Measurements from ENCODE around the gene SNX19. TPM values are rescaled to one million over a fixed set of nuclear protein-coding genes. Genes with fewer than 3 reads are reported as not detected.

Gene SNX19
- total RNA-seq, 4 donors from 2014 or later: 89.8 to 193 (median 137) TPM

GRCh38 chr11:130907229-130907628, 9.1 kb downstream of the SNX19 start:
- DNase-seq: no peak
- H3K4me3 ChIP-seq: no peak overlapping the region
- H3K9me3 ChIP-seq: no peaks in the 10 kb centered on the region
- no peak for TF ChIP-seq EP300 (IDR thresholded peaks at IDR 0.05; ENCODE audit: low read depth)
- peaks cover 0 to 7% (median 5%) of the 10 kb centered on the region in 4 donors for H3K4me1 ChIP-seq
- intact Hi-C loops (cut with DNase I; ENCODE audit: low total_unique reads): no loop called here
- H3K27ac ChIP-seq: no peak overlapping the region
- in situ Hi-C loops (cut with MboI; ENCODE audit: low pct_ligation_motif_present in 1 of 4, low pct_unique_long_range_greater_than_20kb in 1 of 4, low sequenced_read_pairs in 3 of 4): loop anchor here in 1 of 4 donors (25.0 kb wide), 1 partner anchor 920 kb away; no protein-coding TSS in a partner anchor
- H3K36me3 ChIP-seq: peaks cover 0 to 51% (median 15%) of the 10 kb centered on the region in 4 donors
- no peaks in the 10 kb centered on the region for H3K27me3 ChIP-seq

- Histone ChIP-seq H3K9me3 (no peaks in the 10 kb centered on the region), H3K27ac (no peak overlapping the region), H3K4me3 (no peak overlapping the region), H3K4me1 (peaks cover 0 to 7% (median 5%) of the 10 kb centered on the region in 4 donors), H3K36me3 (peaks cover 0 to 57% (median 17%) of the 10 kb centered on the region in 4 donors), H3K27me3 (no peaks in the 10 kb centered on the region)
- intact Hi-C loops (cut with DNase I; ENCODE audit: low total_unique reads): no loop called here
- 86% methylated on average over 2 of the region's 2 CpGs; no CpG with 5 or more reads in 1 of the 2 donors for WGBS, 2 donors (ENCODE audit: low coverage in 1 of 2)
- TF ChIP-seq CTCF (IDR thresholded peaks at IDR 0.05): no peak
- no peak for TF ChIP-seq POLR2A (IDR thresholded peaks at IDR 0.05)
- TF ChIP-seq POLR2AphosphoS5 (IDR thresholded peaks at IDR 0.05): no peak
- no peak for TF ChIP-seq EP300 (IDR thresholded peaks at IDR 0.05; ENCODE audit: low read depth)
- in situ Hi-C loops (cut with MboI; ENCODE audit: low pct_ligation_motif_present in 1 of 4, low pct_unique_long_range_greater_than_20kb in 1 of 4, low sequenced_read_pairs in 3 of 4): loop anchor here in 1 of 4 donors (25.0 kb wide), 1 partner anchor 919 kb away; no protein-coding TSS in a partner anchor
- DNase-seq: no peak
Observed at GRCh38 chr11:130906616-130907015, 9.7 kb downstream of the SNX19 start.

GRCh38 chr11:130905512-130905911, 10.8 kb downstream of the SNX19 start:
- H3K9me3 ChIP-seq: no peaks in the 10 kb centered on the region
- no peak for DNase-seq
- TF ChIP-seq EP300 (IDR thresholded peaks at IDR 0.05; ENCODE audit: low read depth) (no peak), CTCF (IDR thresholded peaks at IDR 0.05) (no peak), POLR2AphosphoS5 (IDR thresholded peaks at IDR 0.05) (no peak), POLR2A (IDR thresholded peaks at IDR 0.05) (no peak)
- peaks cover 0 to 7% (median 5%) of the 10 kb centered on the region in 4 donors for H3K4me1 ChIP-seq
- H3K27me3 ChIP-seq: no peaks in the 10 kb centered on the region
- intact Hi-C loops (cut with DNase I; ENCODE audit: low total_unique reads) (no loop called here), in situ Hi-C loops (cut with MboI; ENCODE audit: low pct_ligation_motif_present in 1 of 4, low pct_unique_long_range_greater_than_20kb in 1 of 4, low sequenced_read_pairs in 3 of 4) (loop anchor here in 1 of 4 donors (25.0 kb wide), 1 partner anchor 918 kb away; no protein-coding TSS in a partner anchor)
- H3K27ac ChIP-seq: no peak overlapping the region
- no peak overlapping the region for H3K4me3 ChIP-seq
- H3K36me3 ChIP-seq: peaks cover 0 to 68% (median 20%) of the 10 kb centered on the region in 4 donors
- 93 to 100% methylated on average over 2 to 3 of the region's 3 CpGs for WGBS, 2 donors (ENCODE audit: low coverage in 1 of 2)

DNA sequence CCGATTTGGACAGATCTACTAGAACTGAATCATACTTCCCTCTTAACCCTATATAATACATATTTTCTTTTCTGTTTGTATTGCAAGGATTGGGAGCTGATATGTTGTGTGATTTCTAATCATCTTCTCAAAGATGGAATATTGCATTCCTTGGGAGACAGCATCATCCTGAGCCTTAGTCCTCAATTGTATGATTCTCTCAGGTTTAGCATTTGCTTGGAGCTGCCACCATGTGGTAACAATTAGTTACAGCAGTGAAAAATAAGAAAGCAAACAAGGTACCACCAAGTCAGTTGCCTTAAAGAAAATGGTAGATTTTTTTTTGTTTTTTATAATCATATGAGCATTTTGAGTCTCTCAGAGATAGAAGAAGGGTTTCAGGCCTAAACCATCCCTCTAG, 11.9 kb downstream of the SNX19 start:
- intact Hi-C loops (cut with DNase I; ENCODE audit: low total_unique reads) (no loop called here), in situ Hi-C loops (cut with MboI; ENCODE audit: low pct_ligation_motif_present in 1 of 4, low pct_unique_long_range_greater_than_20kb in 1 of 4, low sequenced_read_pairs in 3 of 4) (loop anchor here in 1 of 4 donors (25.0 kb wide), 1 partner anchor 917 kb away; no protein-coding TSS in a partner anchor)
- DNase-seq: no peak
- Histone ChIP-seq H3K4me1 (peaks cover 0 to 6% (median 5%) of the 10 kb centered on the region in 4 donors), H3K27ac (peak overlapping the region in 1 of 4 donors; percentile 37), H3K36me3 (peaks cover 0 to 79% (median 24%) of the 10 kb centered on the region in 4 donors), H3K4me3 (no peak overlapping the region), H3K9me3 (no peaks in the 10 kb centered on the region), H3K27me3 (no peaks in the 10 kb centered on the region)
- TF ChIP-seq POLR2AphosphoS5 (IDR thresholded peaks at IDR 0.05): no peak
- TF ChIP-seq CTCF (IDR thresholded peaks at IDR 0.05): peak; percentile 12 to 39 (median 28)
- 97 to 100% methylated on average over 1 of the region's 1 CpG for WGBS, 2 donors (ENCODE audit: low coverage in 1 of 2)

DNA sequence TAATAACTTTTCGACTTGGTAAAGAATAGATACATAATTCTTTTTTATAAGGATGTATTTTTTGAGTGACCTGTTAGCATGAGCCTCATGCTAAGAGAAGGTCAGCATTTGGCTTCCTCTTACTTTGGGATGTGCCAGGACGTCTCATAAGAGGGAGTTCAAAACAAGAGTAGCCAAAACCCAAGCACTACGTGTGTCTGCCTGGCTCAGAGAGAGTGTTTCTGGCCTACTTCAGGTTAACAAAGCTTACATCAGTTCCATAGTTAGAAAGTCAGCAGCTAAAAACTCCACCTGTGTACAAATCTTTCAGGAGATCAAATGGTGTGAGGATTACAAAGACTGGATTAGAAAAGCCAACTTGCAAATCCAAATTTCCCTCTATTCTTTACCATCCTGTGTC, 13.9 kb downstream of the SNX19 start:
- no peaks in the 10 kb centered on the region for H3K27me3 ChIP-seq
- peaks cover 0 to 80% (median 24%) of the 10 kb centered on the region in 4 donors for H3K36me3 ChIP-seq
- in situ Hi-C loops (cut with MboI; ENCODE audit: low pct_ligation_motif_present in 1 of 4, low pct_unique_long_range_greater_than_20kb in 1 of 4, low sequenced_read_pairs in 3 of 4) (loop anchor here in 1 of 4 donors (25.0 kb wide), 1 partner anchor 915 kb away; no protein-coding TSS in a partner anchor), intact Hi-C loops (cut with DNase I; ENCODE audit: low total_unique reads) (no loop called here)
- H3K27ac ChIP-seq: peak overlapping the region in 2 of 4 donors; percentile 67 to 86
- DNase-seq: no peak
- no peaks in the 10 kb centered on the region for H3K9me3 ChIP-seq
- WGBS, 2 donors (ENCODE audit: low coverage in 1 of 2): 79 to 84% methylated on average over 2 to 3 of the region's 3 CpGs
- no peak overlapping the region for H3K4me3 ChIP-seq
- H3K4me1 ChIP-seq: peaks cover 0 to 11% (median 5%) of the 10 kb centered on the region in 4 donors
- TF ChIP-seq POLR2A (IDR thresholded peaks at IDR 0.05) (no peak), EP300 (IDR thresholded peaks at IDR 0.05; ENCODE audit: low read depth) (no peak), POLR2AphosphoS5 (IDR thresholded peaks at IDR 0.05) (no peak), CTCF (IDR thresholded peaks at IDR 0.05) (no peak)
